Hepatocyte (in vitro differentiated cells): ENCODE results near the gene XXYLT1.

Experiments
- EZH2 ChIP-seq: fragments of 200-600 bp; sonication (generic); IDR thresholded peaks from 2 replicates; pipeline ENCODE4 v1.6.1; 2016; ENCODE audit warnings: antibody characterized with exemption, mild to moderate bottlenecking, borderline replicate concordance
- EZH2phosphoT487 ChIP-seq: fragments of 200-600 bp; sonication (generic); IDR thresholded peaks from one replicate; pipeline ENCODE4 v1.6.1; 2018; ENCODE audit warnings: antibody characterized with exemption, mild to moderate bottlenecking, low read depth, moderate library complexity; ENCODE audit not compliant: unreplicated experiment, severe bottlenecking
- TF ChIP-seq, protein P1 (sequence below): fragments of 200-600 bp; sonication (generic); IDR thresholded peaks from 2 replicates; pipeline ENCODE4 v1.5.1; 2016; ENCODE audit warnings: antibody characterized with exemption, mild to moderate bottlenecking; ENCODE audit not compliant: poor library complexity

GRCh38 chr3:195140816-195141793 lies 129.9 kb downstream of the XXYLT1 start:
- TF ChIP-seq, protein P1, sequence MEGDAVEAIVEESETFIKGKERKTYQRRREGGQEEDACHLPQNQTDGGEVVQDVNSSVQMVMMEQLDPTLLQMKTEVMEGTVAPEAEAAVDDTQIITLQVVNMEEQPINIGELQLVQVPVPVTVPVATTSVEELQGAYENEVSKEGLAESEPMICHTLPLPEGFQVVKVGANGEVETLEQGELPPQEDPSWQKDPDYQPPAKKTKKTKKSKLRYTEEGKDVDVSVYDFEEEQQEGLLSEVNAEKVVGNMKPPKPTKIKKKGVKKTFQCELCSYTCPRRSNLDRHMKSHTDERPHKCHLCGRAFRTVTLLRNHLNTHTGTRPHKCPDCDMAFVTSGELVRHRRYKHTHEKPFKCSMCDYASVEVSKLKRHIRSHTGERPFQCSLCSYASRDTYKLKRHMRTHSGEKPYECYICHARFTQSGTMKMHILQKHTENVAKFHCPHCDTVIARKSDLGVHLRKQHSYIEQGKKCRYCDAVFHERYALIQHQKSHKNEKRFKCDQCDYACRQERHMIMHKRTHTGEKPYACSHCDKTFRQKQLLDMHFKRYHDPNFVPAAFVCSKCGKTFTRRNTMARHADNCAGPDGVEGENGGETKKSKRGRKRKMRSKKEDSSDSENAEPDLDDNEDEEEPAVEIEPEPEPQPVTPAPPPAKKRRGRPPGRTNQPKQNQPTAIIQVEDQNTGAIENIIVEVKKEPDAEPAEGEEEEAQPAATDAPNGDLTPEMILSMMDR, result no peak
- TF ChIP-seq EZH2phosphoT487, result no peak
- no peak for TF ChIP-seq EZH2
